Measurements from ENCODE around the gene KLF3.

Gene KLF3

GRCh38 chr4:38692421-38692820 lies 28.4 kb downstream of the KLF3 start:
- in situ Hi-C loops (cut with HindIII; ENCODE audit: low sequenced_read_pairs) = no loop called here

GRCh38 chr4:38693569-38693968 lies 29.6 kb downstream of the KLF3 start:
- in situ Hi-C loops (cut with HindIII; ENCODE audit: low sequenced_read_pairs) = no loop called here

- in situ Hi-C loops (cut with HindIII; ENCODE audit: low sequenced_read_pairs) = no loop called here
These were observed 30.3 kb downstream of the KLF3 start for GRCh38 chr4:38694330-38694729.

DNA sequence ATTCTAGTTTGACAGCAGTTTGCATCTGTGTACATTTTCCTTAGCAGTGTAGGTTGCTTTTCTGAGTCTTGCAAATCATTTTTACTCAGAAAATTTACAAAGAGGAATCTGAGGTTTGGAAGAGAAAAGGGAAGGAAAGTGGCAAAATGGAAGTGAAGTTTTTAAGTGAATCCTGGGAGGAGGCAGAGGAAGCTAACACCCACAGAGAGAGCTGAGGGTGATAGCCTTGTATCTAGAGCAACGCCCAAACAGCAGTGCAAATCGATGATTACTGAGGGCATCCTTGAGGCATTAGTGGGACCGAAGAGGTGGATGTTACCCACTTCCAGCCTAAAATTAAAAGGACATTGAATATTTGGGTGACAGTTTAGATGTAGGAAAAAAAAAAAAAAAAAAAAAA lies 31.8 kb downstream of the KLF3 start:
- in situ Hi-C loops (cut with HindIII; ENCODE audit: low sequenced_read_pairs) = no loop called here

DNA sequence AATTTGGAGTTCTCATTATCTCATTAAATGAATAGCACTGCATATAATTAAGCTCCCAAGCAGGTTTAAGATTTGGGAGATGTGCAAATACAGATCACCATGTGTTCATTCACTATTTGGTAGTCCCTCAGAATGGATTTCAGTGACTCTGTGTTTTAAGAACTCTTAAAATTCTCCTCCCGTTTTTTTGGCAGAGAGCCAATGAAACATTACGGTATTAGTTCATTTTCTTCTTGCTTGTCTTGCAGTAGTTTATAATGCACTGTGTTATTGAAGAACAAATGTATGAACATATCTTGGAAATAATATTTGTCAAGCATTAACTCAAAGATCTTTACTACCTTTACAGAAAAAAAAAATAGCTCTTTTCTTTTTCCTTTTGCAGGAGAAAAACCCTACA lies 32.7 kb downstream of the KLF3 start:
- in situ Hi-C loops (cut with HindIII; ENCODE audit: low sequenced_read_pairs) = no loop called here

GRCh38 chr4:38698176-38698575 lies 34.2 kb downstream of the KLF3 start:
- in situ Hi-C loops (cut with HindIII; ENCODE audit: low sequenced_read_pairs) = no loop called here

DNA sequence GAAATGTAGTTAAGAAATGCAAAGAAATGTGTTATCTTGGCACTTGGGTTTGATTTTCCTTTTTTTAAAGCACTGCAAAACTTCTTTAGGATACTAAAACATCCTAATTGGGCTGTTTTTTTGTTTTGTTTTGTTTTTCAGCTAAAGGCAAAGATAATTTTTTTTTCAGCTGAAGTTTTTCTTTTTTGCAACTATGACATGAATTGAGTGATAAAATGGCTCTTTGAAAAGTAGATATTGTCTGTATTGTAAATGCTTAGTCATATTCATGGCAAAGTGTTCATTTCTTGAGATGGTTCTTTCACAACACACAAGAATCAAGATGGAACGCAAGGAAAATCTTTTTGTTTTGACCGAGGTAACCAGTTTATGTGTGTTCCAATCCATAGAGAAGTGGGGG lies 35.1 kb downstream of the KLF3 start:
- in situ Hi-C loops (cut with HindIII; ENCODE audit: low sequenced_read_pairs) = no loop called here

DNA sequence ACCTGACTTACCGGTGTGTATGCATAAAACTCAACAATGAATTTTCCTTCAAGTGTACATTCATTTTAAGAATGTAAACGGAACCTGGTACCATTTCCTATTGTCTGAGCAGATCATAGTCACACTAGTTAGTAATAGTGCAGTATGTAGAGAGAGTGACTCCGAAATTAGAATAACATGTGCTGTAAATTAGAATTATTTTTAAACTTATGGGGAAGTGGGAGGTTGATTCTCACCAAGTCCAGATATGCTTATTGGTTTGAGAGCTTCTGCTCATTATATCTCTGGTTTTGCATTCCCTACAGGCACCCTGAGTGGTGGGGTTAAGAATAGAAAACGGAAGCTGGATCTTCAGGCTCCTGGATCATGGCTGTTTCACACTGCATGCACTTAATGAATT lies 39.6 kb downstream of the KLF3 start:
- in situ Hi-C loops (cut with HindIII; ENCODE audit: low sequenced_read_pairs) = no loop called here

DNA sequence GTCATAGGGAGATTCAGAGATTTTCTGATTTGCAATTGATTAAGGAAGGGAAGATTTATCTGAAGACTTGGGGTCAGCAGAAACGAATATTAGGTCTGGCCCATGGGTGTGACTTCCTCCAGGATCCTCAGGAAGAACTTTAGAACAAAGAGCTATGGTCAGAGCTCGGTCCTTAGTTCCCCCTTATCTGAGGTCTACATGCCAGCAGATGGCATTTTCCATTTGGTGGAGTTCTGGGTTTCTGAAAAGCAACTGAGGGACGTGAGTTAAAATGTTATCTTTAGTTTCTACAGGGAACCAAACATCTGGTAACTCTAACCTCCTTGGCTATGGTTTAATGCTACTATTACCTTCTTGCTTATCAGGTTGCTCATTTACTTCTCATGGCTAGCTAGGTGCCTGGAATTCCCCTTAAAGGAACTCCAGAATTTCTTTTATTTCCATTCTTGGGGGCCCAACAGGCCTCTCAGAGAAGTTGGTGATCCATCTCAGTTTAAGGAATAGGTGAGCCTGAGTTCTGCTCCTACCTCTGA lies 40.7 kb downstream of the KLF3 start:
- in situ Hi-C loops (cut with HindIII; ENCODE audit: low sequenced_read_pairs) = no loop called here

- in situ Hi-C loops (cut with HindIII; ENCODE audit: low sequenced_read_pairs) = no loop called here
These were observed 42.3 kb downstream of the KLF3 start for GRCh38 chr4:38706301-38706700.

GRCh38 chr4:38710053-38710452 lies 46.1 kb downstream of the KLF3 start:
- in situ Hi-C loops (cut with HindIII; ENCODE audit: low sequenced_read_pairs) = no loop called here

GRCh38 chr4:38711066-38711465 lies 47.1 kb downstream of the KLF3 start:
- in situ Hi-C loops (cut with HindIII; ENCODE audit: low sequenced_read_pairs) = no loop called here

DNA sequence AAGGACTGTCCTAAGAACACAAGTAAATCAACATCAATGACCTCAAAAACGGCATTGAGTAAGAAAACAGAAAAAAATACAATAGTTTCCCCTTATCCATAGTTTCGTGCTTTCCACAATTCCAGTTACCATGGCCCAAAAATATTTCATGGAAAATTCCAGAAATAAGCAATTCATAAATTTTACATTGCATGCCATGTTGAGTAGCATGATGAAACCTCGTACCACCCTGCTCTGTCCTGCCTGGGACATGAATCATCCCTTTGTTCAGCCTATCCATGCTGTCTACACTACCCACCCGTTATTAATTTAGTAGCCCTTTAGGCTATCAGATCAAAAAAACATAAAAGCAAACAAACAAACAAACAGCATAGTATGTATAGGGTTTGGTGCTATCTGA lies 51.1 kb downstream of the KLF3 start:
- in situ Hi-C loops (cut with HindIII; ENCODE audit: low sequenced_read_pairs) = no loop called here

- in situ Hi-C loops (cut with HindIII; ENCODE audit: low sequenced_read_pairs) = no loop called here
These were observed 52.3 kb downstream of the KLF3 start for GRCh38 chr4:38716256-38716655.

DNA sequence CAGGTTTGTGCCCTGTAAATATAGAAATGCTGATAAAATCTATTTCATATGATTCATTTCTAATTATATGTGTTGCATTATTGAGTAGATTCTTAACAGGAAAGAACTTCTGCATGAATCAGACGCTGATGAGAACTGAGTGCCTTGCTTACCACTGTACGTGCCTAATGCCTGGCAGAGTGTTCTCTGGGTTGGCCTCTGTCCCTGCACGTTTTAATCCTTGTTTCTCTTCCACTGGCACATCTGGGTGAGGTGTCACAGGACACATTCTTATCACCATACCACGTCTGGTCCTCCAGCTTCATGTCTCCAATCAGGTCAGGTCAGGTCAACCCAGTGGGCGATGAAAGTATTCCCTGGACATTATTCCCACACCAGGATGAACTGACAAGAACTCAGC lies 53.6 kb downstream of the KLF3 start:
- in situ Hi-C loops (cut with HindIII; ENCODE audit: low sequenced_read_pairs) = no loop called here

GRCh38 chr4:38723114-38723513 lies 59.1 kb downstream of the KLF3 start:
- in situ Hi-C loops (cut with HindIII; ENCODE audit: low sequenced_read_pairs) = no loop called here

GRCh38 chr4:38723726-38724474 lies 59.9 kb downstream of the KLF3 start:
- in situ Hi-C loops (cut with HindIII; ENCODE audit: low sequenced_read_pairs) = no loop called here

GRCh38 chr4:38724475-38724808 lies 60.4 kb downstream of the KLF3 start:
- in situ Hi-C loops (cut with HindIII; ENCODE audit: low sequenced_read_pairs) = no loop called here

DNA sequence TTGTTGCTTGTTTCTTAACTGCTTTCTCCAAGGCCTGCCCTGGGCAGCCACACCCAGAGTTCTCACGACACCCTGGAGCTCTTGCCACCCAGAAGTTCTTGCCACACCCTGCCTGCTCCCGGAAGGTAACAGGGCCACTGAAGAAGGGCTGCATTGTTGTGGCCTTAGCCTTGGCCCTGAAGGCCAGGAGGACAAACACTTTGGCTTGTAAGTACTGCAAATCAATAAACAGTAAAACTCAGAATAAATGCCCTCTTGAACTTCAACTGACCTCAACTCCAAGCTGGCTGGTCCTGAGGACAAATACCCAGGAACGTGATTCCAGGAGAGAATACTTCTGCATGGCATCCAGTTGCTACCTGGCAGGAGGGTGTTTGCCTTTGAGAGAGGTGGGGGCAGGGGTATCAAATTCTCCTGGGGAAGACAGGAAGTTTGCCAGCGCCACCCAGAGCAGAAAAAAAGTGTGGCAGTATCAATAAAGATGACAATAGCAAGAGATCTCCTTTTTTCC lies 64.7 kb downstream of the KLF3 start:
- in situ Hi-C loops (cut with HindIII; ENCODE audit: low sequenced_read_pairs) = no loop called here

DNA sequence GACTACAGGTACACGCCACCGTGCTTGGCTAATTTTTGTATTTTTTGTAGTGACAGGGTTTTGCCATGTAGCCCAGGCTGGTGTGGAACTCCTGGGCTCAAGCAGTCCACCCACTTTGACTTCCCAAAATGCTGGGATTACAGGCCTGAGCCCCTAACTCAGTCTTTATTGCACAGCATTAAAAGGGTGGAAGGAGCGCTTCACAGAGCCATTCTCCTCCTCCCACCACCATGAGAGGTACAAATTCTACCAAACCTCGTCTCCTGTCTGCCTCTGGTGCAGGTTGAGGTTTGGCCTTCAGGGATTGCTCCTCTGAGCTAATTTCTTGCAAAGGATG lies 66.5 kb downstream of the KLF3 start:
- in situ Hi-C loops (cut with HindIII; ENCODE audit: low sequenced_read_pairs) = loop anchor here (5.0 to 10.0 kb wide), 3 partner anchors 66 to 568 kb away; partner anchors contain the start of gene KLF3

DNA sequence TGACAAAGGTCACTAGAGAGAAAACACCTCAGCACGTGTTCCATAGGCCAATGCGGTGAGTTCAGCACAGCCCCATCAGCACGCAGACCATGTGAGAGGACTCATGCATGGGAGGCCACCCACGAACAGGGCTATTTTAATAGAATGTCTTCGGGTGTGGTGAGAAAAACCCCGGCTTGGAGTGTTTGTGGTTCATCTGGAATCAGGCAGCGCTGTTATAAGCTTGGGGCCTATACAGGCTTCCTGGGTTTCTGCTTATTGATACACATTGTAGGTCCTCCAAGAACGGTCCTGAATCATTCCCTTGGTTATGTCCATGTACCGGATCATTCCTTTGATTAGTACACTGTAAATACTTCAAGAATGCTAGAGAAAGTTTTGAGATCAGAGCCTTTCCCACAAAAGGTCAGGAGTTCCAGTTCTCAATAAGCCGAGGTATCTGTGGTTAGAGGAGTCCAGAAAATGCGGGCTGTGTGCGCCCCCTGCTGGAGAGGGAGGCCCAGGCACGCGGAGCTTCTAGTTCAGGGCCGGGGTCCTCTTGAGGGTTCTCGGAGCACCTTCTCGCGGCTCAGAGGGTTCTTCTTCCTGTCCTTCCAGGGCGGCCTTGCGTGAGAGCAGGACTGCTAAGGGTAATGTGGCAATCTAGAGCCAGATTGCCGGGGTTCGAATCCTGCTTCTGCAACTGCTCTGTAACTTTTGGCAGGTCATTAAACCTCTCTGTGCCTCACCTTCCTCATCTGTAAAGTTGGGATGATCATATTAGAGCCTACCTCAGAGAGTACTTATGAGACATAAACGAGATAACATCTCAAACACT lies 67.0 kb downstream of the KLF3 start:
- in situ Hi-C loops (cut with HindIII; ENCODE audit: low sequenced_read_pairs) = loop anchor here (5.0 to 10.0 kb wide), 3 partner anchors 66 to 569 kb away; partner anchors contain the start of gene KLF3

- in situ Hi-C loops (cut with HindIII; ENCODE audit: low sequenced_read_pairs) = loop anchor here (5.0 to 10.0 kb wide), 3 partner anchors 69 to 571 kb away; partner anchors contain the start of gene KLF3
These were observed 69.7 kb downstream of the KLF3 start for GRCh38 chr4:38733663-38734062.

Measured in endothelial cell of hepatic sinusoid (primary cell).